ENCODE data around the gene KATNBL1. TPM values are rescaled to one million over a fixed set of nuclear protein-coding genes. Genes with fewer than 3 reads are reported as not detected.

The KATNBL1 gene
- total and polyA plus RNA-seq, 10 donors, result 18.4 to 86.3 (median 43.5) TPM

DNA sequence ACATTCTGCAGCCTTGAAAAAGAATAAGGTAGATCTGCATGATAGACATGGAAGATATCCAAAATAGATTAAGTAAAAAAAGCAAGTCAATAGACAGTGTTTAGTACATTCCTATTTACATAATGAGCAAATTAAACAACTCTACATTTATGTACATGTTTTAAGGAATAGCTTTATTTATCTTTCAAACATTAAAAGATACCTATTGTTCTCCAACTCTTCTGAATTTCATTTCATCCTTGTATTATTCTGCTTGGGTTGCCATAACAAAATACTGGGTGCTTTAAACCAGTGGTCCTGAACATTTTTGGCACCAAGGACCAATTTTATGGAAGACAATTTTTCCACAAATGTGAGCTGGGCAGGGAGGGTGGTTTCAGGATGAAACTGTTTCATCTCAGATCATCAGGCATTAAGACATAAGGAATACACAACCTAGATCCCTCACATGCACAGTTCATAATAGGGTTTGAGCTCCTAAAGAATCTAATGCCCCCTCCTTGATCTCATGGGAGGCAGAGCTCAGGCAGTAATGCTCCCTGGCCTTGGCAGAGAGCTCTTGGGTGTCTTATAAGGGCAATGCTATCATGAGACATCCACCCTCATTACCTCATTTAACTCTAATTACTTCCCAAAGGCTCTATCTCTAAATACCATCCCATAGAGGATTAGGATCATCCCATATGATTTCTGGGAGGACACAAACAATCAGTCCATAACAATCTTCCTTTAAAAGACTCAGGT lies 6.8 kb upstream of the KATNBL1 start:
- Histone ChIP-seq H3K36me3 (no peaks in the 10 kb centered on the region), H3K4me1 (no peaks in the 10 kb centered on the region), H3K27me3 (replicated peaks in 1 of 7) (no peaks in the 10 kb centered on the region), H3K4me3 (no peak overlapping the region), H3K27ac (no peak overlapping the region), H3K9me3 (no peaks in the 10 kb centered on the region)
- TF ChIP-seq, protein P1, sequence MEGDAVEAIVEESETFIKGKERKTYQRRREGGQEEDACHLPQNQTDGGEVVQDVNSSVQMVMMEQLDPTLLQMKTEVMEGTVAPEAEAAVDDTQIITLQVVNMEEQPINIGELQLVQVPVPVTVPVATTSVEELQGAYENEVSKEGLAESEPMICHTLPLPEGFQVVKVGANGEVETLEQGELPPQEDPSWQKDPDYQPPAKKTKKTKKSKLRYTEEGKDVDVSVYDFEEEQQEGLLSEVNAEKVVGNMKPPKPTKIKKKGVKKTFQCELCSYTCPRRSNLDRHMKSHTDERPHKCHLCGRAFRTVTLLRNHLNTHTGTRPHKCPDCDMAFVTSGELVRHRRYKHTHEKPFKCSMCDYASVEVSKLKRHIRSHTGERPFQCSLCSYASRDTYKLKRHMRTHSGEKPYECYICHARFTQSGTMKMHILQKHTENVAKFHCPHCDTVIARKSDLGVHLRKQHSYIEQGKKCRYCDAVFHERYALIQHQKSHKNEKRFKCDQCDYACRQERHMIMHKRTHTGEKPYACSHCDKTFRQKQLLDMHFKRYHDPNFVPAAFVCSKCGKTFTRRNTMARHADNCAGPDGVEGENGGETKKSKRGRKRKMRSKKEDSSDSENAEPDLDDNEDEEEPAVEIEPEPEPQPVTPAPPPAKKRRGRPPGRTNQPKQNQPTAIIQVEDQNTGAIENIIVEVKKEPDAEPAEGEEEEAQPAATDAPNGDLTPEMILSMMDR (IDR thresholded peaks at IDR 0.05 in 8 of 11, conservative IDR thresholded peaks at IDR 0.05 in 3 of 11), result no peak
- TF ChIP-seq POLR2AphosphoS5 (IDR thresholded peaks at IDR 0.05), result no peak
- no peak for TF ChIP-seq POLR2A (IDR thresholded peaks at IDR 0.05)
- intact Hi-C loops (cut with DNase I; ENCODE audit: low total_unique reads), result no loop called here
- no peak for DNase-seq

DNA sequence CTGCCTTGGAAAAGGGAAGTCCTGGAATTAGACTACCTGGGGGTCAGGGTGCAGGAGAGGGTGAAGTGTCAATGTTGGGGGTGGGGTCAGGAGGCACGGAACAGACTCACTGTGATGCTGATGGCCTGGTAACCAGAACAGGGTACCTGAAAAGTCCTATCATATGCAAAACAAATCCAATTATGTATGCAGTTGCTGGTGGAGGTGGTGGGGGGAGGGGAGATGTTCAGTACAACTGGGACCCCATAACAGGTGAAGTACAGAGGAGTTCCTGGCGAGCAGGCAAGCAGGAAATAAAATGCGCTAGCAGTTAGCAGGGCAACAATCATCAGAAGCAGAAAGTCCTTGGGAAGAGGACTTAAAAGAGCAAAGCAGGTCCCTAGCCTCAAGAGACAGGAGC lies 4.2 kb upstream of the KATNBL1 start:
- intact Hi-C loops (cut with DNase I; ENCODE audit: low total_unique reads), result loop anchor here (5.0 kb wide), 2 partner anchors 112 to 152 kb away; partner anchors contain the start of genes EMC7 and PGBD4
- DNase-seq, result no peak
- Histone ChIP-seq H3K27ac (no peak overlapping the region), H3K36me3 (no peaks in the 10 kb centered on the region), H3K9me3 (no peaks in the 10 kb centered on the region), H3K4me1 (peaks cover 0 to 9% (median 7%) of the 10 kb centered on the region in 6 donors), H3K4me3 (no peak overlapping the region), H3K27me3 (replicated peaks in 1 of 7) (no peaks in the 10 kb centered on the region)
- TF ChIP-seq POLR2AphosphoS5 (IDR thresholded peaks at IDR 0.05), result no peak
- TF ChIP-seq, protein P1 (IDR thresholded peaks at IDR 0.05 in 8 of 11, conservative IDR thresholded peaks at IDR 0.05 in 3 of 11), result no peak
- no peak for TF ChIP-seq POLR2A (IDR thresholded peaks at IDR 0.05)
- WGBS, 5 donors, result 53 to 68% (median 63%) methylated on average over 3 of the region's 3 CpGs

DNA sequence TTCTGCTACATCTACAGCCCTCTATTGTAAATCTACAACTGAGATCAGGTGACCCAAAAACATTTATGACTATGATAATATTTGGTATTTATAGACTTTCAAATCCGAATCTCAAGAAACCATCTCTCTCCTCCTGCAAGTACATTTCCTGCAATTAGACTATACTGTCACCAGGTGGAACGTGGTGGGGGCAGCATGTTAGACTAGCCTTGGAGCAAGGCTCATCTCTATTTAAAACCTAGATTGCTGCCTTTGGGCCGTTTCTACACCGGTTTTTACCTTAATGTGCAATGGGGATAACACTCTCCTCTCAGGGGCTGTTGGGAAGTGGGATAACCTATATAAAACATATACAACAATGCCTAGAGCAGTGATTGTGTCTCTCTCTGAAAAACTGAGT lies 3.8 kb upstream of the KATNBL1 start:
- Histone ChIP-seq H3K27me3 (replicated peaks in 1 of 7) (no peaks in the 10 kb centered on the region), H3K4me3 (no peak overlapping the region), H3K36me3 (no peaks in the 10 kb centered on the region), H3K4me1 (peaks cover 4 to 13% (median 12%) of the 10 kb centered on the region in 6 donors), H3K27ac (no peak overlapping the region), H3K9me3 (no peaks in the 10 kb centered on the region)
- intact Hi-C loops (cut with DNase I; ENCODE audit: low total_unique reads), result loop anchor here (5.0 kb wide), 2 partner anchors 111 to 151 kb away; partner anchors contain the start of genes EMC7 and PGBD4
- TF ChIP-seq, protein P1 (IDR thresholded peaks at IDR 0.05 in 8 of 11, conservative IDR thresholded peaks at IDR 0.05 in 3 of 11), result no peak
- no peak for TF ChIP-seq POLR2AphosphoS5 (IDR thresholded peaks at IDR 0.05)
- no peak for TF ChIP-seq POLR2A (IDR thresholded peaks at IDR 0.05)
- 37 to 55% (median 42%) methylated on average over 4 of the region's 4 CpGs for WGBS, 5 donors
- DNase-seq, result no peak

DNA sequence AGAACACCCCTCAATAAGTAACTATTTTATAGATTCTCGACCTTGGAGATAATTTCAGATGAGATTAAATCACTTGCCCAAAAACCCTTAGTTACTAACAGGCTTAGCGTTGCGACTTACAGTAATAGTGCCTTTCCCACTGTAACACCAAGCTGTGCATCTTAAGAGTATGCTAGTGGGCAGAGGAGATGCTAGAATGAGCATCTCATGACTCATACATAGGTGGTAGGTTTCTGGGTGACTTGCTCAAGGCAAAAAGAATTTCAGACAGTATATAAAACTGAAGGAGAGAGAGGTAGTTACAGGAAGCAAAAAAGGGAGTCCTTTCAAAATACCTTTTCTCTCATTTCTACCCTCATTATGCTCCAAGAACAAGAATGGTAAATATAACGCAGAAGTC lies 3.9 kb downstream of the KATNBL1 start:
- 89 to 96% (median 94%) methylated on average over 4 of the region's 4 CpGs for WGBS, 5 donors
- Histone ChIP-seq H3K27ac (no peak overlapping the region), H3K27me3 (replicated peaks in 1 of 7) (no peaks in the 10 kb centered on the region), H3K36me3 (peaks cover 0 to 7% (median 0%) of the 10 kb centered on the region in 6 donors), H3K4me1 (peaks cover 9 to 28% (median 24%) of the 10 kb centered on the region in 6 donors), H3K4me3 (no peak overlapping the region), H3K9me3 (no peaks in the 10 kb centered on the region)
- DNase-seq, result no peak
- no peak for TF ChIP-seq POLR2AphosphoS5 (IDR thresholded peaks at IDR 0.05)
- TF ChIP-seq POLR2A (IDR thresholded peaks at IDR 0.05), result no peak
- TF ChIP-seq, protein P1 (IDR thresholded peaks at IDR 0.05 in 8 of 11, conservative IDR thresholded peaks at IDR 0.05 in 3 of 11), result no peak
- intact Hi-C loops (cut with DNase I; ENCODE audit: low total_unique reads), result no loop called here

Measured in spleen (tissue), 11 donors.